D721Med (cell line): ENCODE measurements around the gene HDAC8.

Experiments
- DNase-seq: peaks from one replicate; pipeline ENCODE4 v3.0.0; 2011; ENCODE audit warnings: low spot score; ENCODE audit not compliant: insufficient read length
- FAIRE-seq: peaks from 2 replicates; lab custom pipeline; 2011; peaks lifted over from hg19 to GRCh38; lab: Jason Lieb, UNC
- TF ChIP-seq, protein P1 (sequence below): IDR thresholded peaks from 2 replicates; pipeline ENCODE4 v1.5.1; 2012; ENCODE audit warnings: mild to moderate bottlenecking, control low read depth; ENCODE audit not compliant: insufficient read depth; ENCODE audit errors: missing control alignments

HDAC8 gene

DNA sequence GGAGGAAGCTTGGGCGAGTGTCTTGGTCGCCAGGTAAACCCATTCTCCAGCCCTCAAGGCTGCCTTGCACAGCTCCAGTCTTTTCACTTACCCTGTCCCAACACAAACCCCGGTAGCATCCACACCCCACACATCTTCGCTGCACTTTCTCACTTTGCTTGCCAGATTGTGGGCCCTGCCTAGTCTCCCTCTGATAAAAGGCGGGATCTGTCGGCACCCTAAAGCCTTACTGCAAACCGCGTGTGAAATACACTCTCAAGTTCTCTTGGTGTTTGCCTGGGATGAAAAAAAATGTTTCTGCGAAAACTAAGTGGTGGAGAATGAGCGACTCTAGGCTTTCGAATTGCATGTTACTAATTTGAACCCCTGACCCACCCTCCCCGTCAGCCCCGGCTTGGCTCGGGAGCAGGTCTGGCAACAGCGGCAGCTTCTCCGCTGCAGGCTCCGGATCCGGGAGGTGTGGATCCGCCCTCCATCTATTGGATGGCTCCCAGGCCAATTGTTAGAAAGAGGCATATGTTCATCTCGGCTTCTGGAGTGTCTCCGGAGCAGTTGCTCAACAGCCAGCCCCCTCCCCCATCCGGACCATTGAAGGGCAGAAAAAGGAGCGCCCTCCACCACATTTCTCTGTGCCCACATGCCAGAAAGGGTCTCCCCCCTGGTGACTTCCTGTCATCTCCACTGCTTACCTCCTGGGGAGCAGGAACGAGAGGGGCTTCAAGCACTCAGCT, 263.9 kb downstream of the HDAC8 start:
- TF ChIP-seq, protein P1, sequence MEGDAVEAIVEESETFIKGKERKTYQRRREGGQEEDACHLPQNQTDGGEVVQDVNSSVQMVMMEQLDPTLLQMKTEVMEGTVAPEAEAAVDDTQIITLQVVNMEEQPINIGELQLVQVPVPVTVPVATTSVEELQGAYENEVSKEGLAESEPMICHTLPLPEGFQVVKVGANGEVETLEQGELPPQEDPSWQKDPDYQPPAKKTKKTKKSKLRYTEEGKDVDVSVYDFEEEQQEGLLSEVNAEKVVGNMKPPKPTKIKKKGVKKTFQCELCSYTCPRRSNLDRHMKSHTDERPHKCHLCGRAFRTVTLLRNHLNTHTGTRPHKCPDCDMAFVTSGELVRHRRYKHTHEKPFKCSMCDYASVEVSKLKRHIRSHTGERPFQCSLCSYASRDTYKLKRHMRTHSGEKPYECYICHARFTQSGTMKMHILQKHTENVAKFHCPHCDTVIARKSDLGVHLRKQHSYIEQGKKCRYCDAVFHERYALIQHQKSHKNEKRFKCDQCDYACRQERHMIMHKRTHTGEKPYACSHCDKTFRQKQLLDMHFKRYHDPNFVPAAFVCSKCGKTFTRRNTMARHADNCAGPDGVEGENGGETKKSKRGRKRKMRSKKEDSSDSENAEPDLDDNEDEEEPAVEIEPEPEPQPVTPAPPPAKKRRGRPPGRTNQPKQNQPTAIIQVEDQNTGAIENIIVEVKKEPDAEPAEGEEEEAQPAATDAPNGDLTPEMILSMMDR = no peak
- peak; percentile 11 for FAIRE-seq
- DNase-seq = no peak

DNA sequence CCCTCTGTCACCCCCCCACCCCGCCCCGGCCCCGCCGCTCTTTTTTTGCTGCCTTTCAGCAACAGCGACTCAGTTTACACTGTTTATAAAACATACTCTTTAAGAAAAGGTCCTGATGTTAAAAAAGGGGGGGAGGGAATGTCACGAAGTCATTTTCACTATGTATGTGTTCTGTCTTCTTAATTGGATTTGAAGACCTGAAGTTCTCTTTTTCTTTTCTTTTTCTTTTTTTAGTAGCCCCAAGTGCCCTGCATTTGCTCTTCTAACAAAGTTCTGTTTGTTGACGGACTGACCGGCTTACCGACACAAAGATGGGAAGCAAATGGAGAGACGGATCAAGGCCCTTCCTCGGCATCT, 264.5 kb downstream of the HDAC8 start:
- DNase-seq (no peak), FAIRE-seq (no peak)
- TF ChIP-seq, protein P1 = no peak

DNA sequence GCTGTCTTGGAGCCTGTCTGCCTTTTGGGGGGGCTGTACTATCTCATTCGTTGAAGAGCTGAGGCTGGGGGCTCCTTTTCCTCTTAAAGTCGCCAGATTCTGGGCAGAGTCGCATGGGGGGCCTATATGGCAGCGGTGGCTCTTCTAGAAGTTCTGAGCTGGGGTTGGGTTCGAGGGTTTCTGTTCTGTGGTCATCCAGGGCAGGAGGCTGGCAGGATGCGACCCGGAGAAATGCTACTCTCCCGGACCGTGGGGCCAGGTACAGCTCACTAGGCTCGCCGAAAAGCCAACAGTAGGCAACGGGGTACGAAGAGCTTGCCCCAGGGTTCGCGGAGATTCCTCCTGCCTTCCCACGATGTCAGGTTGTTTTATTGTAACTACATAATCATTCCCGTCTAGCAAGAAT, 265.0 kb downstream of the HDAC8 start:
- DNase-seq = no peak
- FAIRE-seq = no peak
- TF ChIP-seq, protein P1 = no peak

DNA sequence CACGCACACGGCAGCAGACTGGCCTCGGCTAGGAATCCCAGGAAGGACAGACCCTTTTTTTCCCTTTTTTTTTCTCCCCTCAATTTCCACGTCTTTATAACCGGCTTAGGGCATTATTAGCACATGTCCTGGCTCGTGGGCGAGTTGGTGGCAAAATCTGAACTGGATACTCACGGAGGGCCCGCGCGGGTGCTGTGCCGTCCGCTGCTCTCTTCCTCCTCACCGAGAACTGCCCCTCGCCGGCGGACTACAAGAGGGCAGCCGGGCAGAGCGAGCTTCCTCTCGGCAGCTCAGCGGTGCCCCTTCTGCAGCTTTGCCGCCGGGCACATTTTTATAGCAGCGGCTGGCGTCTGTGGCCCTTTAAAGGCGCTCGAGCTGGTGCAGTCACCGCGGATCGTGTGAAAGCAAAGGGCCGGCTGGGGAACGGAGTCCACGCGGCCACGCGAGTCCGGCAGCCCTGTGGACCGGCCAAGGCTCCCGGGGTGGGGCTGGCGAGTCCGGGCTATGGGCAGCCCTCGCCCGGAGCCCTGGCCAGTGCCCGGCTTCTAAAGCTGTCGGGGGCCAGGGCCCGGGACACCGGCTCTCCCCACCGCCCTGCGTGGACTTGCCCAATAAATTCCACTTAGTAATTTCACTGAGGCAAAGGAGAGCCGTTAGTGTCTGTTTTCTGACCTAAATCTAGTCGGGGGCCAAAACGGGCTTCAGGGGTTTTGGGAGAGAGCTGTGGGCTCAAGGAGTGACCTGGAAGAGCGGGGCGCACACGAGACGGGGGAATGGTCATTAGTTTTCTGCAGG, 265.6 kb downstream of the HDAC8 start:
- TF ChIP-seq, protein P1 = no peak
- FAIRE-seq (no peak), DNase-seq (peak; percentile 46)

DNA sequence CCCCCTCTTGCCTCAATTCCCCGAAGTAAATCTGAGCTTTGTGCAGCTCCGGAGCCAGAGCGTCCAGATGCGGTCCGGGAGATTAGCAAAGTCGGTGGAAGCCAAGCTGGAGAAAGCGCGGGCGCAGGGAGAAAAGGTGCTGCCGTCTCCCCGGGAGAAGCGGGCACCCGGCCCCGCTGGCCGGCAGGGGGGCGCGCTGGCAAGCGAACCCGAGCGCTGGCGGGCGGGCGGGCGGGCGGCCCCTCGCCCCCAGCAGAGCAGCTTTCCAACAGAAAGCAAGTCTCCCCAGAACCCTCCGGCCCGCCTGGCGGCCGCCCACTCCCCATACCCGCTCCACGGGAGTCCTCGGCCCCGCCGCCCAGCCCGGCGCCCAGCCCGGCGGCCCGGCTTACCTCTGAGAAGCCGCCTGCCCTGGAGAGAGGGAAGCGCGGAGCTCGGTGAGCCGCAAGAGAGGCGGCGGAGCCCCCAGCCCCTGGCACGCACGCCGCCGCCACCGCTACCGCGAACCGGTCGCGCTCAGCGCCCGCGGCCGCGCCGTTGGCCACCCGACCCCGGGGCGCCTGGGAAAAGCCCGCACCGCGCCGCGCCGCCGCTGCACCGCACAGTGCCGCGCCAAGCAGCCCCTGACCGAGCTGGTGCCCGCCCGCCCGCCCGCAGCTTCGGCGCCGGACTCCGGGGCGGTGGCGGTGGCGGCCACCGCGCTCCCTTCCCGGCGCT, 266.4 kb downstream of the HDAC8 start:
- TF ChIP-seq, protein P1 = no peak
- FAIRE-seq (no peak), DNase-seq (no peak)

DNA sequence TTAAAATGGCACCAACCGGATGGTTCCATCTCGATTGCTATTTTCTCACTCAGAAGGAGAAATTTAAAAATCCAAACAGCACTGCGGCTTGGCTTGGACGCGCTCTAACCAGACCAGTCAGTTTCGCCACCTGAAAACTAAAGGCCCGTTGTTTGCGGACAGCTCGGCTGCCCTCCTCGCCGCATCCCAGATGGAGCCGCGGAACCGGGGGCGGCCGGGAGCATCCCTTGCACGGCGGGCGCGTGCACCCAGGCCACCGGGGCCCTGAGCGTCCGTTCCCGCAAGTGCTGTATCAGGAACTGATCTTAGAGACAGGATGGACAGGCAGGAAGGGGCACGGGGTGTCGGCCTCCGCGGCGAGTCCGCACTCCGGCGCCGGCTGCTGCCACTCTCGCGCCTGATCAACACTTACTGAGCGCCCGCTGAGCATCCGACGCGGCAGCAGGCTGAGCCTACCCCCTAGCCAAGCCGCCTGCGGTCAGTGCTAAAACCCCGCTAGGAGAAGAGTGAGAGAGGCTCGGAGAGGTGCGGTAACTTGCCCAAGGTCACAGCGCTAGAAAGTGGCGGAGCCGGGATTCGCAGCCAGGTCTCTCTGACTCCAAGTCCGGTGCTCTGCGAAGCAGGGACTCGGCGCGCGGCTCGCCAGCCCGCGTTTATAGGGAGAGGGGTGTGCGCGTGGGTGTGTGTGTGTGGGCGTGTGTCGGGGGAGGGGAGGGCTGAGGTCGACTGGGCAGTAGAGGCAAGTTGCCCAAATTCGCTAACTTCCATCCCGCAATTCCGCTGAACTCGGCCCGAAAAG, 267.2 kb downstream of the HDAC8 start, which contains the start of gene CITED1:
Gene CITED1 (minus strand): TSS at position 629 of the 799 bp plus-strand sequence. CDS start 3,045 bp downstream, outside the sequence.
- TF ChIP-seq, protein P1 = no peak
- FAIRE-seq (no peak), DNase-seq (no peak)
